ENCODE data around the gene GP9. TPM values are rescaled to one million over a fixed set of nuclear protein-coding genes. Genes with fewer than 3 reads are reported as not detected.
A peak's percentile ranks its signal among the peaks of the same experiment; 100 is the strongest.

The GP9 gene
- total RNA-seq, 1 experiment from 2014 or later: not detected

DNA sequence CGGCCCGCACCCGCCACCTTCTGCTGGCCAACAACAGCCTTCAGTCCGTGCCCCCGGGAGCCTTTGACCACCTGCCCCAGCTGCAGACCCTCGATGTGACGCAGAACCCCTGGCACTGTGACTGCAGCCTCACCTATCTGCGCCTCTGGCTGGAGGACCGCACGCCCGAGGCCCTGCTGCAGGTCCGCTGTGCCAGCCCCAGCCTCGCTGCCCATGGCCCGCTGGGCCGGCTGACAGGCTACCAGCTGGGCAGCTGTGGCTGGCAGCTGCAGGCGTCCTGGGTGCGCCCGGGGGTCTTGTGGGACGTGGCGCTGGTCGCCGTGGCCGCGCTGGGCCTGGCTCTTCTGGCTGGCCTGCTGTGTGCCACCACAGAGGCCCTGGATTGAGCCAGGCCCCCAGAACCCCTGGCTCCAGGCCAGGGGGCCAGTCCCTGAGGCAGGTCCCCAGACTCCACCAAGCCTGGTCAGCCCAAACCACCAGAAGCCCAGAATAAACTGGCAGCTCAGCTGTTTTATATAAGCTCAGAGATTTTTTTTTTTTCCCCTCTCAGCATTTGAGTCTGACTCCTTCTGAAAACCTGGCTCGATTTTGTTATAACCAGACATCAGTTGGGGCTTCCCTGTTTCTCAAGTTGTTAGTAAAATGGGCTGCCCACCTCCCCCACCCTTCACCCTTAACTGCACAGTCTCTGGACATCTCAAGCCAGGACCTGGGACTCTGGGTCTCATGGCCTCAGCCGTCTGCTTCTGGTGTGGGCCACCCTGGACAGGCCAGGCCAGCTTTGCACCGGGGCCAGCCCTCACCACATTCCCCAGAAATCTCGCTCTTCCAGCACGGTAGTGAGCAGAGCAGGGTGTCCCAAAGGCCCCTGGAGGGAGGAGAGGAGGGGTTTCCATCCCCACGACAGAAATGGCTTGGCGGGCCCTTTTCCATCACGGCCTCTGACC is 1.6 kb downstream of the GP9 start:
- no peak overlapping the region for H2BK120ac ChIP-seq (ENCODE audit: low read depth, low read length, poor library complexity, severe bottlenecking)
- no peak overlapping the region for H2BK20ac ChIP-seq (ENCODE audit: low read depth, low read length, poor library complexity, severe bottlenecking)
- Mint-ChIP-seq H3K36me3 (ENCODE audit: insufficient read depth in 1 of 3, low read depth in 3 of 3) (no peaks in the 10 kb centered on the region), H3K27ac (peak overlapping the region in 1 of 3 experiments; percentile 20; a peak in 1 of 7 replicates), H3K9me3 (no peaks in the 10 kb centered on the region), H3K27me3 (ENCODE audit: low read depth) (peaks cover 1% of the 10 kb centered on the region), H3K4me3 (no peak overlapping the region), H3K4me1 (peaks cover 2 to 6% of the 10 kb centered on the region in 2 experiments; a peak in 3 of 4 replicates)
- no peak overlapping the region for H3T11ph ChIP-seq (ENCODE audit: low read length)
- H4K5ac ChIP-seq (ENCODE audit: insufficient read length, low read depth, low read length): no peak overlapping the region
- no peak overlapping the region for H2BK5ac ChIP-seq (ENCODE audit: insufficient read length, low read length)
- H3K27ac ChIP-seq (ENCODE audit: insufficient read length, low read depth, low read length): no peak overlapping the region
- no peak overlapping the region for H2BK12ac ChIP-seq (ENCODE audit: insufficient read length, low read depth, low read length)
- no peaks in the 10 kb centered on the region for H3K79me1 ChIP-seq (ENCODE audit: insufficient read depth, low read depth, low read length, poor library complexity, severe bottlenecking)
- H3K27me3 ChIP-seq (ENCODE audit: insufficient read depth, low read length): no peaks in the 10 kb centered on the region
- no peak overlapping the region for H2AK5ac ChIP-seq (ENCODE audit: insufficient read length, low read length)
- no peaks in the 10 kb centered on the region for H3K23me2 ChIP-seq (ENCODE audit: insufficient read length, low read depth, low read length, poor library complexity, severe bottlenecking)
- H4K8ac ChIP-seq (replicated peaks; ENCODE audit: insufficient read length, low read depth, low read length): no peak overlapping the region
- no peak overlapping the region for H3K4ac ChIP-seq (ENCODE audit: low read depth, low read length)
- H2AFZ ChIP-seq (ENCODE audit: low read length): no peak overlapping the region
- no peak overlapping the region for H3K56ac ChIP-seq (ENCODE audit: insufficient read length, low read depth, low read length)
- no peaks in the 10 kb centered on the region for H3K79me2 ChIP-seq (ENCODE audit: insufficient read depth, low read length)
- H3K4me2 ChIP-seq (ENCODE audit: insufficient read depth, insufficient read length, low read length): no peak overlapping the region
- H4K20me1 ChIP-seq (ENCODE audit: control insufficient read depth, insufficient read depth, insufficient read length): no peaks in the 10 kb centered on the region
- no peak overlapping the region for H3K9ac ChIP-seq (ENCODE audit: extremely low read depth, insufficient read length, low read length)
- no peaks in the 10 kb centered on the region for H3K4me1 ChIP-seq (ENCODE audit: insufficient read depth, low read length)
- H3K14ac ChIP-seq (ENCODE audit: insufficient read depth, low read length): no peak overlapping the region; the same call in 1 of the 2 replicates
- no peaks in the 10 kb centered on the region for H3K9me3 ChIP-seq (ENCODE audit: control insufficient read depth, low read depth, low read length)
- no peak overlapping the region for H3K18ac ChIP-seq (ENCODE audit: insufficient read length, low read depth, low read length)
- TF ChIP-seq, protein P1, sequence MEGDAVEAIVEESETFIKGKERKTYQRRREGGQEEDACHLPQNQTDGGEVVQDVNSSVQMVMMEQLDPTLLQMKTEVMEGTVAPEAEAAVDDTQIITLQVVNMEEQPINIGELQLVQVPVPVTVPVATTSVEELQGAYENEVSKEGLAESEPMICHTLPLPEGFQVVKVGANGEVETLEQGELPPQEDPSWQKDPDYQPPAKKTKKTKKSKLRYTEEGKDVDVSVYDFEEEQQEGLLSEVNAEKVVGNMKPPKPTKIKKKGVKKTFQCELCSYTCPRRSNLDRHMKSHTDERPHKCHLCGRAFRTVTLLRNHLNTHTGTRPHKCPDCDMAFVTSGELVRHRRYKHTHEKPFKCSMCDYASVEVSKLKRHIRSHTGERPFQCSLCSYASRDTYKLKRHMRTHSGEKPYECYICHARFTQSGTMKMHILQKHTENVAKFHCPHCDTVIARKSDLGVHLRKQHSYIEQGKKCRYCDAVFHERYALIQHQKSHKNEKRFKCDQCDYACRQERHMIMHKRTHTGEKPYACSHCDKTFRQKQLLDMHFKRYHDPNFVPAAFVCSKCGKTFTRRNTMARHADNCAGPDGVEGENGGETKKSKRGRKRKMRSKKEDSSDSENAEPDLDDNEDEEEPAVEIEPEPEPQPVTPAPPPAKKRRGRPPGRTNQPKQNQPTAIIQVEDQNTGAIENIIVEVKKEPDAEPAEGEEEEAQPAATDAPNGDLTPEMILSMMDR (conservative IDR thresholded peaks at IDR 0.05): no peak
- H4K91ac ChIP-seq (ENCODE audit: insufficient read length, low read depth, low read length): no peak overlapping the region
- H3K23ac ChIP-seq (ENCODE audit: insufficient read length, low read depth, low read length): no peak overlapping the region
- WGBS (ENCODE audit: extremely low coverage, insufficient read length, low lambda C conversion rate): no CpG with 5 or more reads among the region's 32 CpGs
- H2BK15ac ChIP-seq (ENCODE audit: low read depth, low read length): no peak overlapping the region
- no peak for DNase-seq

All from H9 (cell line).